ENCODE measurements around the gene LRIT2. TPM values are rescaled to one million over a fixed set of nuclear protein-coding genes. Genes with fewer than 3 reads are reported as not detected.

Gene LRIT2
- total RNA-seq, 1 experiment from 2014 or later: not detected

DNA sequence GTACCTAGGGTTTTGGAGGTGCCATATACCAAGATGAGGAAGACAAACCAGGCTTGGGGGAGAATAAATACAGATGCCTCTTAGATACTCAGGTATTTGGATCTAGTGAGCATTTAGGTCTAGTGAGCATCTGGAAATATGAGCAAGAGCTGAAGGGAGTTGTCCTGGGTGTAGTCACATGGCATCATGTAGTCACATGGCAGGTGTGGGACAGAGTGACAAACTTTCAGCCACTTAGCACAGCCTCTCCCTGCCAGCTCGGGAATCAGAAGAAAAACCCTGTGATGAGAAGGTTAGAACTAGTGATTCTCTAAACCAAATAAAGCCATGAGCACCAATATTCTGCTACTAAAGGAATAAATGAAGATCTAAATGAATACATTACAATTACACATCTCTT, 43.8 kb upstream of the LRIT2 start:
- no peak for DNase-seq (ENCODE audit: unreplicated experiment)
- H3K36me3 Mint-ChIP-seq (ENCODE audit: insufficient read depth, unreplicated experiment): no peaks in the 10 kb centered on the region
- H3K4me3 Mint-ChIP-seq (ENCODE audit: unreplicated experiment): no peak overlapping the region
- TF ChIP-seq, protein P1, sequence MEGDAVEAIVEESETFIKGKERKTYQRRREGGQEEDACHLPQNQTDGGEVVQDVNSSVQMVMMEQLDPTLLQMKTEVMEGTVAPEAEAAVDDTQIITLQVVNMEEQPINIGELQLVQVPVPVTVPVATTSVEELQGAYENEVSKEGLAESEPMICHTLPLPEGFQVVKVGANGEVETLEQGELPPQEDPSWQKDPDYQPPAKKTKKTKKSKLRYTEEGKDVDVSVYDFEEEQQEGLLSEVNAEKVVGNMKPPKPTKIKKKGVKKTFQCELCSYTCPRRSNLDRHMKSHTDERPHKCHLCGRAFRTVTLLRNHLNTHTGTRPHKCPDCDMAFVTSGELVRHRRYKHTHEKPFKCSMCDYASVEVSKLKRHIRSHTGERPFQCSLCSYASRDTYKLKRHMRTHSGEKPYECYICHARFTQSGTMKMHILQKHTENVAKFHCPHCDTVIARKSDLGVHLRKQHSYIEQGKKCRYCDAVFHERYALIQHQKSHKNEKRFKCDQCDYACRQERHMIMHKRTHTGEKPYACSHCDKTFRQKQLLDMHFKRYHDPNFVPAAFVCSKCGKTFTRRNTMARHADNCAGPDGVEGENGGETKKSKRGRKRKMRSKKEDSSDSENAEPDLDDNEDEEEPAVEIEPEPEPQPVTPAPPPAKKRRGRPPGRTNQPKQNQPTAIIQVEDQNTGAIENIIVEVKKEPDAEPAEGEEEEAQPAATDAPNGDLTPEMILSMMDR (IDR thresholded peaks at IDR 0.05; ENCODE audit: unreplicated experiment): no peak
- ChIA-PET CTCF (interaction anchor here (0.5 to 8.5 kb wide), 6 partner anchors 40 to 345 kb away, joined by 3 to 164 read pairs (median 4); no protein-coding TSS in a partner anchor), POLR2A (interaction anchor here (0.6 kb wide), 1 partner anchor 48 kb away, joined by 4 read pairs; no protein-coding TSS in a partner anchor)
- no peaks in the 10 kb centered on the region for H3K9me3 Mint-ChIP-seq (ENCODE audit: unreplicated experiment)
- H3K4me1 Mint-ChIP-seq (ENCODE audit: insufficient read depth, unreplicated experiment): peaks cover 18% of the 10 kb centered on the region
- BruUV-seq (replicated peaks): TSS peak; percentile 71
- intact Hi-C loops (cut with micrococcal nuclease): loop anchor here (5.0 to 10.0 kb wide), 2 partner anchors 58 to 476 kb away; partner anchors contain the start of gene CCSER2
- H3K27ac Mint-ChIP-seq (ENCODE audit: low read depth, unreplicated experiment): no peak overlapping the region
- H3K27me3 Mint-ChIP-seq (ENCODE audit: insufficient read depth, unreplicated experiment): no peaks in the 10 kb centered on the region

DNA sequence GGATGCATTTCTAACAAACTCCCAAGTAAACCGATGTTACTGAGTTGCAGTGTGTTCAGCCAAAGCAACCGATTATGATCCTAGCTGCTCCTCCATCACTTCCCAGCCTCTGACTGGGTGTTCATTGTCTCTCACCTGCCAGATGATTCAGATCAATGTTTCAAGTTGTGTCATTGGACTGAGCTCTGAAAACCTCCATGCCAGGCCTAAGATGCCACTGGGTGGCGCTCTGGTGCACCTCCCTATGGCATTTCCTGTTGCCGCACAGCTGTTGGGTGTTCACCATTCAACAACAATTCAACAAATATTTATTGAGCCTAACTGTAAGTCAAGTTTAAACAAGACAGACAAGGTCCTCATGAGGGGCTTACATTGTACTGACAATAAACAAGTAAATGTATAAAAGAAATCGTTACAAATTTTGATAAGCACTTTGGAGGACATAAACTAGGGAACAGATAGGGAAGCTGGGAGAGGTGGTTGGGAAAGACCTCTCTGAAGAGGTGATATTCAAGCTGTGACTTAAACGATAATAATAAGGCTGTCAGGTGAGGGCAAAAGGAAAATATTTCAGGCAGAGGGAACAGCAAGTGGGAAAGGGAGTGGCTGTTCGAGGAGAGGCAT, 42.3 kb upstream of the LRIT2 start:
- Mint-ChIP-seq H3K27me3 (ENCODE audit: insufficient read depth, unreplicated experiment) (peaks cover 10% of the 10 kb centered on the region), H3K4me3 (ENCODE audit: unreplicated experiment) (no peak overlapping the region), H3K9me3 (ENCODE audit: unreplicated experiment) (no peaks in the 10 kb centered on the region), H3K4me1 (ENCODE audit: insufficient read depth, unreplicated experiment) (peaks cover 18% of the 10 kb centered on the region), H3K36me3 (ENCODE audit: insufficient read depth, unreplicated experiment) (no peaks in the 10 kb centered on the region), H3K27ac (ENCODE audit: low read depth, unreplicated experiment) (peak overlapping the region; percentile 33)
- intact Hi-C loops (cut with micrococcal nuclease): loop anchor here (5.0 to 10.0 kb wide), 2 partner anchors 60 to 477 kb away; partner anchors contain the start of gene CCSER2
- TF ChIP-seq, protein P1 (IDR thresholded peaks at IDR 0.05; ENCODE audit: unreplicated experiment): peak; percentile 45
- peak; percentile 36 for DNase-seq (ENCODE audit: unreplicated experiment)
- no TSS peak for BruUV-seq (replicated peaks)
- ChIA-PET POLR2A (no interaction called here), CTCF (interaction anchor here (0.6 to 8.5 kb wide), 8 partner anchors 85 to 272 kb away, joined by 3 to 164 read pairs (median 4); no protein-coding TSS in a partner anchor)

DNA sequence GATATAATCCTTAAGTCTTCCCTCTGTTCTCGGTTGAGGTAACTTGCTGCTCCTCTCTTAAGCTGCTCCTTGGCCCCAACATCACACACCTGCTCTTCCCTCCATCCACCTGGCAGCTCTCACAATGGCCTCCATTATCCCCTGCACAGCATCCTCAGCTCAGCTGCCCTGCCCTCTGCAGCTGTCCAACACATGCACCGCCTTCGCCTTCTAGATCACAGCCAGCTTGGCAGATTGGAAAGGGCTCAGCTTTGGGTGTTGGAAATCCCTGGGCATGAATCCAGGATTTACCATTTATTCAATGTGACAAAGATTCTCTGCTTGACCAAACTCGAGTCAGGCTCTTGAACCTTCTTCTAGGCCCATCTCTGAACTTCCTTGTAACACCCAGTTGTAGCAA, 40.1 kb upstream of the LRIT2 start:
- BruUV-seq (replicated peaks): no TSS peak
- POLR2A ChIA-PET: no interaction called here
- no peaks in the 10 kb centered on the region for H3K9me3 Mint-ChIP-seq (ENCODE audit: unreplicated experiment)
- no peak for DNase-seq (ENCODE audit: unreplicated experiment)
- intact Hi-C loops (cut with micrococcal nuclease): loop anchor here (5.0 to 10.0 kb wide), 2 partner anchors 62 to 479 kb away; partner anchors contain the start of gene CCSER2
- no peaks in the 10 kb centered on the region for H3K36me3 Mint-ChIP-seq (ENCODE audit: insufficient read depth, unreplicated experiment)
- peaks cover 18% of the 10 kb centered on the region for H3K4me1 Mint-ChIP-seq (ENCODE audit: insufficient read depth, unreplicated experiment)
- peaks cover 14% of the 10 kb centered on the region for H3K27me3 Mint-ChIP-seq (ENCODE audit: insufficient read depth, unreplicated experiment)
- CTCF ChIA-PET: interaction anchor here (0.5 to 8.5 kb wide), 12 partner anchors 8 to 472 kb away, joined by 3 to 164 read pairs (median 4); no protein-coding TSS in a partner anchor
- H3K27ac Mint-ChIP-seq (ENCODE audit: low read depth, unreplicated experiment): no peak overlapping the region
- no peak overlapping the region for H3K4me3 Mint-ChIP-seq (ENCODE audit: unreplicated experiment)
- TF ChIP-seq, protein P1 (IDR thresholded peaks at IDR 0.05; ENCODE audit: unreplicated experiment): no peak

DNA sequence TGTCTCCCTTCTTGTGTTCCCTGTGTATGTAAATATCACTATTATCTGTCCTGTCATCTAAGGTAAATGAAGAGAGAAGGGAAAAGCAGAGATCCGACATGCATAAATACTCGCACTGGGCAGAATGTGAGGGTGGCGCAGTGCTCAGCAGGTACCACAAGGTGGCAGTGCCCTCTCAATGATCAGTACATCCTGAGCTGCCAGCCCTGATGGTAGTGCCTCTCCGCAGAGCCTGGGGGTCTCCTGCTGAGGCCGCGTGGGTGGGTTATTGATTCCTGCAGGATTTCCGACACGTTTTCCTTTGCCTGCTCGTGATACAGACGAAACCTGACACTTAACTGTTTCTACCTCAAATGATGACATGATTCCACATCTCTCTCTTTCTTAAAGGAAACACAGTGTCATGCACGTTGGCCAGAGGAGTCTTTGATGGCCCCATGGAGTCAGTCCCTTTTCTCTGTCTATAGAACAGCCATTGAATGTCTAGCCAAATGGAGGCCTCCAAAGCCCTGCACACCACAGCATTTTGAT, 39.3 kb upstream of the LRIT2 start:
- Mint-ChIP-seq H3K36me3 (ENCODE audit: insufficient read depth, unreplicated experiment) (no peaks in the 10 kb centered on the region), H3K27me3 (ENCODE audit: insufficient read depth, unreplicated experiment) (peaks cover 14% of the 10 kb centered on the region), H3K9me3 (ENCODE audit: unreplicated experiment) (no peaks in the 10 kb centered on the region), H3K4me1 (ENCODE audit: insufficient read depth, unreplicated experiment) (peaks cover 17% of the 10 kb centered on the region), H3K27ac (ENCODE audit: low read depth, unreplicated experiment) (no peak overlapping the region), H3K4me3 (ENCODE audit: unreplicated experiment) (no peak overlapping the region)
- DNase-seq (ENCODE audit: unreplicated experiment): peak; percentile 65
- intact Hi-C loops (cut with micrococcal nuclease): loop anchor here (1.0 to 10.0 kb wide), 4 partner anchors 63 to 480 kb away; partner anchors contain the start of gene CCSER2
- ChIA-PET POLR2A (interaction anchor here (0.6 kb wide), 1 partner anchor 10 kb away, joined by 3 read pairs; no protein-coding TSS in a partner anchor), CTCF (interaction anchor here (0.6 to 8.5 kb wide), 23 partner anchors 10 to 473 kb away, joined by 3 to 164 read pairs (median 4); no protein-coding TSS in a partner anchor)
- TF ChIP-seq, protein P1 (IDR thresholded peaks at IDR 0.05; ENCODE audit: unreplicated experiment): peak; percentile 92
- no TSS peak for BruUV-seq (replicated peaks)

Measured in MCF 10A (cell line).